ENCODE results near the gene RNASEH2A. TPM values are rescaled to one million over a fixed set of nuclear protein-coding genes. Genes with fewer than 3 reads are reported as not detected.

The RNASEH2A gene
- total RNA-seq, 2 experiments from 2014 or later, result 1.5 to 2.7 TPM

DNA sequence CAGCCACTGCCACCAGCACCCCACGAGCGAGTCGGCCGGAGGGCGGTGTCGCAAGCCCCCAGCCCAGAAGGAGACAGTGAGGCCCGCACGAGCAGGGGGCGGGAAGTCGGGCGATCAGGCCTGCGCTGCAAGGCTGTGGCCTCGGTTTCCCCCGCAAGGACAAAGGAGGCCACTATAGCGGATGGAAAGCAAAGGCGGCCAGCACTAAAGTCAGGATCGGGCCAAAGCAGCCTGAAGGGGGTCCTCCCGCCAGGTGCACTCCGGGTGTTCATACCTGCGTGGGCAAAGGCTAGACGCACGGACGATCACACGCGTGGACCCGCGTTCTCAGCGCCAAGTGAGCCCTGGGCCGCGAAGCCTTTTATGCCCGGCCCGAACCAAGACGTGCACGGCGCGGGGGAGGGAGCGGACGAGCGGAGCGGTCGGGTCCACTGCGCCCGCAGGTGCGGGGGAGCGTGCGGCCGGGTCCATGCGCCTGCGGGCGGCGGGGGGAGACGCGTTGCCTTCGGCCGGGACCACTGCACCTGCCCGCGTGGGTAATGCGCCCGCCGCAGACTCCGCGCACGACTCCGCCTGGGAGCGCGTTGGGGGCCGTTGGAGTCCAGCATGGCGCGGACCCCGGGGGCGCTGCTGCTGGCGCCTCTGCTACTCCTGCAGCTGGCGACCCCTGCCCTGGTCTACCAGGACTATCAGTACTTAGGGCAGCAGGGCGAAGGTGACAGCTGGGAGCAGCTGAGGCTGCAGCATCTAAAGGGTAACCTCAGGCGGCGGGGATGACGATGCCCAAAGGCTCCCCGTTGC is 4.7 kb upstream of the RNASEH2A start, which contains the start of the genes PRDX2 and THSD8:
Gene PRDX2 (minus strand): TSS at position 335 of the 801 bp plus-strand sequence. CDS start 539 bp downstream, outside the sequence.
Gene THSD8 (plus strand): TSS at position 604 of the 801 bp plus-strand sequence. CDS start 3 bp downstream, at position 607.
- no peaks in the 10 kb centered on the region for H3K9me3 ChIP-seq (ENCODE audit: control insufficient read depth in 1 of 2, insufficient read depth in 1 of 2, low read length in 2 of 2)
- H3K4me1 ChIP-seq (ENCODE audit: insufficient read depth, low read length), result peaks cover 38% of the 10 kb centered on the region
- H3K27ac ChIP-seq (ENCODE audit: low read depth in 1 of 2, low read length in 2 of 2), result peak within 1 kb of the TSS; percentile 36 to 64
- Mint-ChIP-seq H3K27ac (peak within 1 kb of the TSS; percentile 61), H3K4me3 (peak within 1 kb of the TSS; percentile 91), H3K36me3 (ENCODE audit: low read depth) (peaks cover 18% of the 10 kb centered on the region), H3K9me3 (no peaks in the 10 kb centered on the region), H3K4me1 (ENCODE audit: low read depth) (peaks cover 28% of the 10 kb centered on the region), H3K27me3 (no peaks in the 10 kb centered on the region)
- intact Hi-C loops (cut with DNase I, micrococcal nuclease), result loop anchor here in 1 of 2 experiments (10.0 kb wide), 1 partner anchor 133 kb away; the partner anchor contains the start of genes CALR and FARSA
- DNase-seq (peak; percentile 46 to 87 (median 77)), ATAC-seq (ENCODE audit: poor library complexity) (peak; percentile 55)
- CTCF ChIA-PET, result interaction anchor here (0.7 to 2.6 kb wide), 5 partner anchors 24 to 45 kb away, joined by 3 to 12 read pairs (median 3); no protein-coding TSS in a partner anchor
- peak within 1 kb of the TSS; percentile 99 for H3K4me3 ChIP-seq (ENCODE audit: low read length)
- POLR2A ChIA-PET, result interaction anchor here (1.0 to 4.2 kb wide), 5 partner anchors 10 to 68 kb away, joined by 4 to 40 read pairs (median 5); partner anchors contain the start of genes JUNB and TRIR
- peaks cover 22% of the 10 kb centered on the region for H3K36me3 ChIP-seq (ENCODE audit: insufficient read depth, low read length)
- no peaks in the 10 kb centered on the region for H3K27me3 ChIP-seq (ENCODE audit: control insufficient read depth in 1 of 2, insufficient read depth in 2 of 2, low read length in 2 of 2)
- TF ChIP-seq, protein P1, sequence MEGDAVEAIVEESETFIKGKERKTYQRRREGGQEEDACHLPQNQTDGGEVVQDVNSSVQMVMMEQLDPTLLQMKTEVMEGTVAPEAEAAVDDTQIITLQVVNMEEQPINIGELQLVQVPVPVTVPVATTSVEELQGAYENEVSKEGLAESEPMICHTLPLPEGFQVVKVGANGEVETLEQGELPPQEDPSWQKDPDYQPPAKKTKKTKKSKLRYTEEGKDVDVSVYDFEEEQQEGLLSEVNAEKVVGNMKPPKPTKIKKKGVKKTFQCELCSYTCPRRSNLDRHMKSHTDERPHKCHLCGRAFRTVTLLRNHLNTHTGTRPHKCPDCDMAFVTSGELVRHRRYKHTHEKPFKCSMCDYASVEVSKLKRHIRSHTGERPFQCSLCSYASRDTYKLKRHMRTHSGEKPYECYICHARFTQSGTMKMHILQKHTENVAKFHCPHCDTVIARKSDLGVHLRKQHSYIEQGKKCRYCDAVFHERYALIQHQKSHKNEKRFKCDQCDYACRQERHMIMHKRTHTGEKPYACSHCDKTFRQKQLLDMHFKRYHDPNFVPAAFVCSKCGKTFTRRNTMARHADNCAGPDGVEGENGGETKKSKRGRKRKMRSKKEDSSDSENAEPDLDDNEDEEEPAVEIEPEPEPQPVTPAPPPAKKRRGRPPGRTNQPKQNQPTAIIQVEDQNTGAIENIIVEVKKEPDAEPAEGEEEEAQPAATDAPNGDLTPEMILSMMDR (IDR thresholded peaks at IDR 0.05), result no peak

GRCh38 chr19:12802267-12803106 is 3.9 kb upstream of the RNASEH2A start:
- H3K27me3 ChIP-seq (ENCODE audit: control insufficient read depth in 1 of 2, insufficient read depth in 2 of 2, low read length in 2 of 2), result no peaks in the 10 kb centered on the region
- Mint-ChIP-seq H3K4me1 (ENCODE audit: low read depth) (peaks cover 32% of the 10 kb centered on the region), H3K36me3 (ENCODE audit: low read depth) (peaks cover 17% of the 10 kb centered on the region), H3K9me3 (no peaks in the 10 kb centered on the region), H3K27me3 (no peaks in the 10 kb centered on the region), H3K27ac (peak overlapping the region; percentile 37), H3K4me3 (peak overlapping the region; percentile 91)
- H3K36me3 ChIP-seq (ENCODE audit: insufficient read depth, low read length), result peaks cover 18% of the 10 kb centered on the region
- peak overlapping the region; percentile 99 for H3K4me3 ChIP-seq (ENCODE audit: low read length)
- intact Hi-C loops (cut with DNase I, micrococcal nuclease), result loop anchor here in 1 of 2 experiments (10.0 kb wide), 1 partner anchor 132 kb away; the partner anchor contains the start of genes CALR and FARSA
- peaks cover 43% of the 10 kb centered on the region for H3K4me1 ChIP-seq (ENCODE audit: insufficient read depth, low read length)
- H3K9me3 ChIP-seq (ENCODE audit: control insufficient read depth in 1 of 2, insufficient read depth in 1 of 2, low read length in 2 of 2), result no peaks in the 10 kb centered on the region
- H3K27ac ChIP-seq (ENCODE audit: low read depth in 1 of 2, low read length in 2 of 2), result no peak overlapping the region
- ChIA-PET CTCF (interaction anchor here (1.1 to 2.6 kb wide), 5 partner anchors 25 to 45 kb away, joined by 3 to 12 read pairs (median 4); no protein-coding TSS in a partner anchor), POLR2A (interaction anchor here (1.0 to 4.2 kb wide), 5 partner anchors 11 to 68 kb away, joined by 4 to 40 read pairs (median 5); partner anchors contain the start of genes JUNB and TRIR)
- ATAC-seq (ENCODE audit: poor library complexity) (peak; percentile 11), DNase-seq (no peak)
- TF ChIP-seq, protein P1 (IDR thresholded peaks at IDR 0.05), result no peak

GRCh38 chr19:12804051-12804450 is 2.3 kb upstream of the RNASEH2A start:
- H3K36me3 ChIP-seq (ENCODE audit: insufficient read depth, low read length), result peaks cover 13% of the 10 kb centered on the region
- no peaks in the 10 kb centered on the region for H3K27me3 ChIP-seq (ENCODE audit: control insufficient read depth in 1 of 2, insufficient read depth in 2 of 2, low read length in 2 of 2)
- POLR2A ChIA-PET, result no interaction called here
- Mint-ChIP-seq H3K27me3 (no peaks in the 10 kb centered on the region), H3K27ac (no peak overlapping the region), H3K4me1 (ENCODE audit: low read depth) (peaks cover 32% of the 10 kb centered on the region), H3K36me3 (ENCODE audit: low read depth) (peaks cover 17% of the 10 kb centered on the region), H3K4me3 (no peak overlapping the region), H3K9me3 (no peaks in the 10 kb centered on the region)
- H3K4me1 ChIP-seq (ENCODE audit: insufficient read depth, low read length), result peaks cover 44% of the 10 kb centered on the region
- H3K27ac ChIP-seq (ENCODE audit: low read depth in 1 of 2, low read length in 2 of 2), result no peak overlapping the region
- CTCF ChIA-PET, result no interaction called here
- peak in 1 of 14 experiments; percentile 31 for DNase-seq
- intact Hi-C loops (cut with DNase I, micrococcal nuclease), result loop anchor here in 1 of 2 experiments (10.0 kb wide), 1 partner anchor 131 kb away; the partner anchor contains the start of genes CALR and FARSA
- TF ChIP-seq, protein P1 (IDR thresholded peaks at IDR 0.05), result no peak
- H3K9me3 ChIP-seq (ENCODE audit: control insufficient read depth in 1 of 2, insufficient read depth in 1 of 2, low read length in 2 of 2), result no peaks in the 10 kb centered on the region
- no peak overlapping the region for H3K4me3 ChIP-seq (ENCODE audit: low read length)
- no peak for ATAC-seq (ENCODE audit: poor library complexity)

Data from CD4-positive, alpha-beta T cell (primary cell).